Spleen (tissue), 7 donors: ENCODE results near the gene LCORL.

Experiments
- POLR2A ChIP-seq, 3 donors: fragments of 450-650 bp; IDR thresholded peaks; one replicate each; pipeline ENCODE4 v1.5.1; 2017; ENCODE audit warnings: antibody characterized with exemption in 3 of 3, mild to moderate bottlenecking in 1 of 3
- POLR2AphosphoS5 ChIP-seq, 3 donors: sonication (generic); formaldehyde crosslinking; IDR thresholded peaks; one replicate each; pipeline ENCODE4 v1.5.1; 2017; ENCODE audit warnings: antibody characterized with exemption in 3 of 3
- TF ChIP-seq, protein P1 (sequence below), 11 experiments: fragments of 200-600 bp in 7 of 11; fragments of 450-650 bp in 4 of 11; sonication (generic) in 4 of 11; IDR thresholded peaks in 8 of 11; conservative IDR thresholded peaks in 3 of 11; 1 replicate in 7 of 11; 2 replicates in 4 of 11; pipeline versions ENCODE4 v1.4.0 to v1.8.0; 2016 to 2021; ENCODE audit warnings: antibody characterized with exemption in 11 of 11, inconsistent platforms in 4 of 11, mild to moderate bottlenecking in 1 of 11
- donor health status: DM: no; HTN: no; CAD: no; lungs with moderate emphysema.
- donor health status: DM: no; HTN: no; CAD: no.
- donor health status: DM: no; HTN: no; CAD: no.

GRCh38 chr4:17797808-17798207 lies 223.7 kb downstream of the LCORL start:
- TF ChIP-seq POLR2A (IDR thresholded peaks at IDR 0.05) (no peak), POLR2AphosphoS5 (IDR thresholded peaks at IDR 0.05) (no peak)
- TF ChIP-seq, protein P1, sequence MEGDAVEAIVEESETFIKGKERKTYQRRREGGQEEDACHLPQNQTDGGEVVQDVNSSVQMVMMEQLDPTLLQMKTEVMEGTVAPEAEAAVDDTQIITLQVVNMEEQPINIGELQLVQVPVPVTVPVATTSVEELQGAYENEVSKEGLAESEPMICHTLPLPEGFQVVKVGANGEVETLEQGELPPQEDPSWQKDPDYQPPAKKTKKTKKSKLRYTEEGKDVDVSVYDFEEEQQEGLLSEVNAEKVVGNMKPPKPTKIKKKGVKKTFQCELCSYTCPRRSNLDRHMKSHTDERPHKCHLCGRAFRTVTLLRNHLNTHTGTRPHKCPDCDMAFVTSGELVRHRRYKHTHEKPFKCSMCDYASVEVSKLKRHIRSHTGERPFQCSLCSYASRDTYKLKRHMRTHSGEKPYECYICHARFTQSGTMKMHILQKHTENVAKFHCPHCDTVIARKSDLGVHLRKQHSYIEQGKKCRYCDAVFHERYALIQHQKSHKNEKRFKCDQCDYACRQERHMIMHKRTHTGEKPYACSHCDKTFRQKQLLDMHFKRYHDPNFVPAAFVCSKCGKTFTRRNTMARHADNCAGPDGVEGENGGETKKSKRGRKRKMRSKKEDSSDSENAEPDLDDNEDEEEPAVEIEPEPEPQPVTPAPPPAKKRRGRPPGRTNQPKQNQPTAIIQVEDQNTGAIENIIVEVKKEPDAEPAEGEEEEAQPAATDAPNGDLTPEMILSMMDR (IDR thresholded peaks at IDR 0.05 in 8 of 11, conservative IDR thresholded peaks at IDR 0.05 in 3 of 11) = no peak
